Measurements from ENCODE around the gene ADAMTS4.

ADAMTS4 gene

GRCh38 chr1:161199506-161200139 is 769 bp upstream of the ADAMTS4 start:
- no peak overlapping the region for H3K9ac ChIP-seq
- no peaks in the 10 kb centered on the region for H4K20me1 ChIP-seq (ENCODE audit: insufficient read depth)
- no peaks in the 10 kb centered on the region; the same call in 1 of the 2 replicates for H3K27me3 ChIP-seq (ENCODE audit: insufficient read depth, low read depth)
- no peak overlapping the region for H3K27ac ChIP-seq
- H2AFZ ChIP-seq (ENCODE audit: low read depth), result no peak overlapping the region
- TF ChIP-seq CTCF (conservative IDR thresholded peaks at IDR 0.05; ENCODE audit: low read depth, low read length), result no peak
- H3K4me2 ChIP-seq, result no peak overlapping the region
- peaks cover 14% of the 10 kb centered on the region; the same call in 1 of the 2 replicates for H3K79me2 ChIP-seq (ENCODE audit: insufficient read depth, low read depth)
- no peaks in the 10 kb centered on the region for H3K36me3 ChIP-seq (ENCODE audit: insufficient read depth)
- peaks cover 18% of the 10 kb centered on the region for H3K4me1 ChIP-seq (ENCODE audit: low read depth, poor library complexity, severe bottlenecking)
- H3K4me3 ChIP-seq (IDR thresholded peaks at IDR 0.05; ENCODE audit: insufficient read depth, low read depth, low read length), result no peak overlapping the region

GRCh38 chr1:161198194-161198896 is 509 bp downstream of the ADAMTS4 start:
- Histone ChIP-seq H3K9ac (no peak overlapping the region), H3K4me2 (no peak overlapping the region), H3K27me3 (ENCODE audit: insufficient read depth, low read depth) (no peaks in the 10 kb centered on the region; the same call in 1 of the 2 replicates), H3K79me2 (ENCODE audit: insufficient read depth, low read depth) (peaks cover 11% of the 10 kb centered on the region; the same call in 1 of the 2 replicates), H3K4me1 (ENCODE audit: low read depth, poor library complexity, severe bottlenecking) (peaks cover 16% of the 10 kb centered on the region), H3K4me3 (IDR thresholded peaks at IDR 0.05; ENCODE audit: insufficient read depth, low read depth, low read length) (no peak overlapping the region), H4K20me1 (ENCODE audit: insufficient read depth) (no peaks in the 10 kb centered on the region), H3K27ac (no peak overlapping the region), H2AFZ (ENCODE audit: low read depth) (no peak overlapping the region), H3K36me3 (ENCODE audit: insufficient read depth) (no peaks in the 10 kb centered on the region)
- TF ChIP-seq CTCF (conservative IDR thresholded peaks at IDR 0.05; ENCODE audit: low read depth, low read length), result no peak

- Histone ChIP-seq H3K4me2 (no peak overlapping the region), H3K4me3 (IDR thresholded peaks at IDR 0.05; ENCODE audit: insufficient read depth, low read depth, low read length) (no peak overlapping the region), H3K9ac (no peak overlapping the region), H3K36me3 (ENCODE audit: insufficient read depth) (no peaks in the 10 kb centered on the region), H3K27ac (no peak overlapping the region), H3K79me2 (ENCODE audit: insufficient read depth, low read depth) (peaks cover 4% of the 10 kb centered on the region; the same call in 1 of the 2 replicates), H2AFZ (ENCODE audit: low read depth) (no peak overlapping the region), H3K27me3 (ENCODE audit: insufficient read depth, low read depth) (no peaks in the 10 kb centered on the region; the same call in 1 of the 2 replicates), H3K4me1 (ENCODE audit: low read depth, poor library complexity, severe bottlenecking) (peaks cover 12% of the 10 kb centered on the region), H4K20me1 (ENCODE audit: insufficient read depth) (no peaks in the 10 kb centered on the region)
- TF ChIP-seq CTCF (conservative IDR thresholded peaks at IDR 0.05; ENCODE audit: low read depth, low read length), result no peak
These were observed 1.2 kb downstream of the ADAMTS4 start for GRCh38 chr1:161197560-161198193.

GRCh38 chr1:161196521-161197451 is 2.1 kb downstream of the ADAMTS4 start:
- Histone ChIP-seq H3K36me3 (ENCODE audit: insufficient read depth) (no peaks in the 10 kb centered on the region), H3K27ac (no peak overlapping the region), H3K4me3 (IDR thresholded peaks at IDR 0.05; ENCODE audit: insufficient read depth, low read depth, low read length) (no peak overlapping the region), H3K79me2 (ENCODE audit: insufficient read depth, low read depth) (no peaks in the 10 kb centered on the region), H4K20me1 (ENCODE audit: insufficient read depth) (no peaks in the 10 kb centered on the region), H2AFZ (ENCODE audit: low read depth) (no peak overlapping the region), H3K9ac (no peak overlapping the region), H3K4me1 (ENCODE audit: low read depth, poor library complexity, severe bottlenecking) (peaks cover 20% of the 10 kb centered on the region), H3K4me2 (no peak overlapping the region), H3K27me3 (ENCODE audit: insufficient read depth, low read depth) (no peaks in the 10 kb centered on the region; the same call in 1 of the 2 replicates)
- no peak for TF ChIP-seq CTCF (conservative IDR thresholded peaks at IDR 0.05; ENCODE audit: low read depth, low read length)

All from KMS-11 (cell line).